IPS-18c (cell line): ENCODE results near the gene RPL27A.
"Not testable (repeated sequence)": the region's sequence is repeated elsewhere in the genome, so short reads cannot be mapped to it uniquely, and the experiment has no call there.

Experiments used
- H3K4me3 ChIP-seq: 2 replicates; pipeline ENCODE4 v1.7.0; 2013; ENCODE audit warnings: low read depth, mild to moderate bottlenecking, low read length, moderate library complexity; ENCODE audit not compliant: insufficient read depth
- H3K9me3 ChIP-seq: one replicate; pipeline ENCODE4 v1.6.1; 2013; ENCODE audit warnings: mild to moderate bottlenecking, low read length, moderate library complexity; ENCODE audit not compliant: control insufficient read depth, insufficient read depth

Gene RPL27A

DNA sequence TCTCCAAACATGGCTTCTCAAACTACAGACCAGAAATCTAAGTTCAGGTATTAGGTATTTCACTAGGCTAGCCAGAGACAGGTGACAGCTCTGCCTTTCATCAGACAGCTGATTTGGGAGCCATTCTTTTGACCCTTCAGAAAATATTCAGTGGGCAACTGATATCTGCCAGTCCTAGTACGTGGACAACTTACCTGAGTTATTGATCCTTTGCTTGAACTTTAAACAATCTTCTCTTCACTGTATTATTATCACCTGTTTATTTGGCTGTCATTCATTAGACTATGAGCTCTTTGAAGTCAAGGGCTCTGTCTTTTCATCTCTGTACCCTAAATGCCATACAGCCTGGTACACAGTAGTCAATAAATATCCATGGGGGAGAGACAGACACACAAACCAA lies 17.4 kb upstream of the RPL27A start:
- no peaks in the 10 kb centered on the region for H3K9me3 ChIP-seq
- no peak overlapping the region for H3K4me3 ChIP-seq

DNA sequence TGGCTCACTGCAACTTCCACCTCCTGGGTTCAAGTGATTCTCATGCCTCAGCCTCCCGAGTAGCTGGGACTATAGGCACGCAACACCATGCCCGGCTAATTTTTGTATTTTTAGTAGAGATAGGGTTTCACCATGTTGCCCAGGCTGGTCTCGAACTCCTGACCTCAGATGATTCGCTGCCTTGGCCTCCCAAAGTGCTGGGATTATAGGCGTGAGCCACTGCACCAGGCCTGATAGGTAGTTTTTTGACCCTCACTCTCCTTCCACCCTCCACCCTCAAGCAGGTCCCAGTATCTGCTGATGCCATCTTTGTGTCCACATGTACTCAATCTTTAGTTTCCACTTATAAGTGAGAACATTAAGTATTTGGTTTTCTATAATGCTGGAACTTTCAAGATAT lies 12.5 kb upstream of the RPL27A start:
- H3K4me3 ChIP-seq: not testable (repeated sequence)

DNA sequence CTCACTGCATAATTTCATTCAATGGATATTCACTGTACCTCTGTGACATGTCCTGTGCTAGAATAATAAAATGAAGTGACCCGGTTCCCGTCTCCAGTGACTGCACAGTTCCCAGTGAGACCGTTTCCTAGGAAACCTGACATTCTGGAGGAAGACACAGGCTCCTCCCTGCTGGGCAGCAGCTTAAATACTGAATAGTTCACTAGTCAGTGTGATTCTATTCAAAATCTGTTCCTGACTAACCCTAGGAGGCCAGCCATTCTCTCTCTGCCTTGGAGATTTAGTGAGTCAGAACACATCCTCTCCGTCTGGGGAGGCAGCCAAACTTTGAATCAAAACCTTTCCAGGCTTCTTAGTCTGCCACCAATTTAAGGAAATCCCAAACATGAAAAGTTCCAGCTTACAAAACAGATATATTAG lies 11.4 kb upstream of the RPL27A start:
- Histone ChIP-seq H3K9me3 (no peaks in the 10 kb centered on the region), H3K4me3 (no peak overlapping the region)

More for the DNA sequence above, 12.5 kb upstream of the RPL27A start:
- H3K9me3 ChIP-seq: not testable (repeated sequence)

DNA sequence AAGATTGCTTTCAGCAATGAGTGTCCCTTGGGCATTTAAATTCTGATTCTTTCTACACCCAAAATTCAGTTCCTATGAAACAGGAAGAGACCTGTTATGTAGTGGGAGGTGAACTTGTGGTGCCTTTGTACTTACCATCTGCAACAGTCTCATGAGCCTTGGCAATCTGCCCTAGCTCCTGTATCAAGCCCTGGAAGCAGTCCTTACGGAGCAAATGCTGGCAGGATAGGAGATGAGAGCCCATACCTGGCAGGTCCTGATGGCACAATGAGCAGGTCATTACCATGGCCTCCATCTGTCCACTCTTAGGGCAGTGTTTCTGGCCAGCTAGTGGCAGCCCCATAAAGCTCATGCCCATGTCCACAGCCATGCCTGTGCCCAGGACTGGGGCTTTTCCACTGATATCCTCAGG lies 10.9 kb upstream of the RPL27A start:
- no peak overlapping the region for H3K4me3 ChIP-seq
- H3K9me3 ChIP-seq: no peaks in the 10 kb centered on the region

DNA sequence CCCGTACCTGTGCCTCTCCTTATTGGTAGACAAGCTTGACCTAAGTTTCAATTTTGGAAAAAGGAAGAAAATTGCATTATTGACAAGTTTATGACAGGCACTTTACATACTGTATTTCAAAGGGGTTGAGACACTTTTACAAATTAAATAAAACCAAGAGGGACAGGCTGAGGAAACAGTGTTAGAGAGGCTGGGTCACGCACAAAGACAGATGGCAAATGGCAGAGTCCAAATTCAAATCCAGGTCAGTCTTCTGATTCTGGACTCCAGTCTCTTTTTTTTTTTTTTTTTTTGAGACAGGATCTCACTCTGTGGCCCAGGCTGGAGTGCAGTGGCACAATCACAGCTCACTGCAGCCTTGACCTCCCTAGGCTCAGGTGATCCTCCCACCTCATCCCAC lies 10.2 kb upstream of the RPL27A start:
- Histone ChIP-seq H3K9me3 (no peaks in the 10 kb centered on the region), H3K4me3 (no peak overlapping the region)

DNA sequence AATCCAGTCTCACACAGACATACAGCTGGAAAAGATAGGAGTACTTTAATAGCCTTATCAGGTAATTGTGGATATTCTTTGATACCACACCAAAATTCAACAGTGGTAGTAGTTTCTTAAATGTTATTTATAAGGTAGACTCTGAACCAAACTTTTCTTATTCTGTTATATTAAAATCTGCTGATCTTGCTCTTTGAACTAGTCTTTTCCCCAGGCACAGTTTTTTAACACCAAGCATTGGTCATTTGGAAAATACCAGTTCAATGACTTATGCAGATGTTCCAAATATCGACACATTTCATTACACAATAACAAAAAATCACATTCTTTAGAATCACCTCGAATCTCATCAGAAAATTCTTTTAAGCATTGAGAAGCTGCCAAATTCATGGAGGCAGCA lies 7.7 kb upstream of the RPL27A start:
- Histone ChIP-seq H3K4me3 (no peak overlapping the region), H3K9me3 (no peaks in the 10 kb centered on the region)

DNA sequence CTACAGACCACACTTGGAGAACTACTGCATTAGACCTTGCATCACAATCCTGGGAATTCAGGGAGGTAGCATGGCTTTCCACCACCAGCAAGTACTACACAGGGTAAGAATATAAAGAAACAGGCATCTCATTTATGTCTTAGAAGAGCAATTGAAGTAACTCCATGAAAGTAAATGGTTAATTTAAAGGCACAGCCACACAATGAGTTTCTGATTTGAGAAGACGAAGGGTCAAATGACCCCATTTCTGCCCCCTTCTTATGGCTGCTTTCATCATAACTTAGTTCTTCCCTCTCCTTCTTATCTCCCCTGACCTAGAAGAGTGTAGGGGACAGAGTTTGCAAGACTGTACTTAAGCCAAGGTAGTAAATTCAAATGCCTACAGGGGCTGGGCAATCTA lies 6.1 kb upstream of the RPL27A start:
- Histone ChIP-seq H3K9me3 (no peaks in the 10 kb centered on the region), H3K4me3 (no peak overlapping the region; the same call in 1 of the 2 replicates)

DNA sequence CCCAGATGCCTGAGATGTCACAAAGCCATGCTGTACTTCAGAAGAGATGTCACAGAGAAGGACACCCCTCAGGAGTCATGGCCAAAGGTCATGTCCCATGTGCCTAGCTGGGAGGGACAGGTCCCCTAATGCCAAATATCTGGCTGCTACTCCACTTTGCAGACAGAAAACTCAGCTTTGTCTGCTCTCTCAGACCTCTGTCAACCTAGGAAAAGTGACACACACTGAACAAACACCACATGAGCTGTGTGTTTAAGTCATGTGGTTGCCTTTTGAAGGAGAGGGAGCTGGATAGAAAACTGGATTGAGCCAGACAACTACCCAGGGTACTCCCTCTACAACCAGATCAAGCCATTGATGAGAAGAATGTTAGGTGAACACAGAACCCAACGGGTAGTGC lies 3.6 kb upstream of the RPL27A start:
- Histone ChIP-seq H3K4me3 (no peak overlapping the region), H3K9me3 (no peaks in the 10 kb centered on the region)

DNA sequence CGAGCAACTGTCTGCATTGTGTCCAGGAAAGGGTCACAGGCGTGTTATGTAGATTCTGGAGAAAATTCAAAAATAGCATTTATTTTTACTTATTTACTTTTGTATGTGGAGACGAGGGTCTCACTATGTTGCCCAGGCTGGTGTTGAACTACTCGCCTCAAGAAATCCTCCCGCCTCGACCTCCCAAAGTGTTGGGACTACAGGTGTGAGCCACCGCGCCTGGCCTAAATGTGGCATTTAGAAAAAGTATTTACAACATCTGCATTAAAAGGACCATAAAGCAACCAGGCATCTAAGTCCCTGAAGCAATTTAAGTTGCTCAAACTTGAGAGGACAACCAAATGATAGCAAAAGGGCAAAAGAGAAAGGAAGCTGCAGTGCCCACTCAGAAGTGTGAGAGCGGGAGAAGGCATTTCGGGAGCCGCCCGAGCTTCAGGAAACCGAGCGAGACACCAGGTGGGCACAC lies 722 bp upstream of the RPL27A start:
- H3K9me3 ChIP-seq: no peaks in the 10 kb centered on the region
- peak overlapping the region; percentile 90 for H3K4me3 ChIP-seq

DNA sequence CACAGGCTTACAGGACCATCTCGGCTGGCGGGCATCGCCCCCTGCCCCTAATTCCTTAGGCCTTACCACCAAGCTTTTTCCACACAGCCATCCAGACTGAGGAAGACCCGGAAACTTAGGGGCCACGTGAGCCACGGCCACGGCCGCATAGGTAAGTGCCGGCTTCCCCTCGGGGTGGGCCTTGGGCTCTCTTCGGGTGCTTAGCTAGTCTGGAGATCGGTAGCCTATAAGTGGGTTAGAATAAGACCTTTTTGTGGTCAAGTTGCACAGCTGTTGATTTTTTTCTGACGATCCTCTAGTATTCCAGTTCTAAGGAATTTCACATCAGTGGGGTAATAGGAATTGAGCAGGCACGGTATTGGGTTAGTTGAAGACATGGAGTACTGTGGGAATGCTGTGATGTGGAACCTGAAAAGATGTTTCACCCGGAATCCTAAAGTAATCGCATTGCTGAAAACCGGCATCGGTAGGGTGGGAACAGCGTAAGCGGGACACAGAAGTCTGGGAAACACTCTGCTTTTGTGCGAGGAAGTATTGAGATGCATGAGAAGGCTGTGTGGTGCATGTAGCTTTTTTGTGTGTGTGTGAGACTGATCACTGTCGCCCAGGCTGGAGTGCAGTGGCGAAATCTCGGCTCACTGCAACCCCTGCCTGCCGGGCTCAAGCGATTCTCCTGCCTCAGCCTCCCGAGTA lies 669 bp downstream of the RPL27A start:
- no peaks in the 10 kb centered on the region for H3K9me3 ChIP-seq
- H3K4me3 ChIP-seq: peak overlapping the region; percentile 90

DNA sequence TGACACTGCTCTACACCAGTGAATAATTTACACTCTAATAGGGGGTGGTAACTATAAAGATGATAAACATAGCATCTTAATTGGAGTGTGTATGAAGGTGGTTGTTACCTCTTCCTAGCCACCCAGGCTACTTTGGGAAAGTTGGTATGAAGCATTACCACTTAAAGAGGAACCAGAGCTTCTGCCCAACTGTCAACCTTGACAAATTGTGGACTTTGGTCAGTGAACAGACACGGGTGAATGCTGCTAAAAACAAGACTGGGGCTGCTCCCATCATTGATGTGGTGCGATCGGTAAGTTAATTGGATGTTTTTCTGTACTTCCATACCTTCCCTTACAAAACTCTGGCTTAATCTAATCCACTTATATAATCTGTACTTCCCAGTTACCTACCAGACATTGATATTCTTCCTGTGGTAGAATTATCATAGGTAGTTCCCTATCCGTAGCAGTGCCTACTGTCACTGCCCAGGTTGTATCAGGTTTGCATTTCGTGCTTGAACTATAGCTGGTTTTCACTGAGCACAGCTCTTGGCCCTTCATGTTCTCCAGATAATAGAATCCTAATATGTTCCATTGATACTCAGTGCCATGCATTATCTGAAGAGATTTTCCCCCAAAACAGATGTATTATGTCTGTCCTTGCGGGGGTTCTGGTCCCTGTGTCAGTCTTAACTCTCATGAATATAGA lies 2.2 kb downstream of the RPL27A start:
- peak overlapping the region; percentile 90; the same call in 1 of the 2 replicates for H3K4me3 ChIP-seq
- no peaks in the 10 kb centered on the region for H3K9me3 ChIP-seq

DNA sequence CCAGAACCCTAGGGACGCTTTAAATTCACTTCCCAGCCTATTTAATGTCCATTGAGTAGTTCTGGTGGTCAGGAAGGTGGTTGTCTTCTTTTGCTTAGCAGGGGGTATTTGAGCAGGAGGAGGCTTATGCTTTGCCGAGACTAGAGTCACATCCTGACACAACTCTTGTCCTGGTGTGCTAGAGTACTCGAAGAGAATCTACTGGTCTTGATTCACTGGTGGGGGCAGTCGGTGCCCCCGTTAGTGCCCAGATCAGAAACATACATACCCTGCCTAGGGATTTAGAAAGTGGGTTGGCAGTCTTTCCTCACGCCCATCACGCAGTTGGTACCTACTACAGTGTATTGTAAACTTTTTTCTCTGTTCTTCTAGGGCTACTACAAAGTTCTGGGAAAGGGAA lies 2.7 kb downstream of the RPL27A start:
- H3K4me3 ChIP-seq: no peak overlapping the region
- H3K9me3 ChIP-seq: no peaks in the 10 kb centered on the region

DNA sequence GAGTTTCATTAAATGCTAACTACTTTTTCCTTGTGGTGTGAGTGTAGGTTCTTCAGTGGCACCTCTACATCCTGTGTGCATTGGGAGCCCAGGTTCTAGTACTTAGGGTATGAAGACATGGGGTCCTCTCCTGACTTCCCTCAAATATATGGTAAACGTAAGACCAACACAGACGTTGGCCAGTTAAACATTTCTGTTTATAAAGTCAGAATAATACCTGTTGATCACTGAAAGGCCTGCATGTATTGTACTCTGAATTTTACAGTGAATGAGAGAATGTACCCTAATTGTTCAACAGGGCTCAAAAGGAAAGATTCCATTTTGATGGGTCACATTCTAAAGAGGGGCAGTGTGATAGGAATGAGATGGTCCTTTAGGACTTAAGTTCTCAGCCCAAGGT lies 3.2 kb downstream of the RPL27A start:
- H3K9me3 ChIP-seq: no peaks in the 10 kb centered on the region
- H3K4me3 ChIP-seq: no peak overlapping the region

DNA sequence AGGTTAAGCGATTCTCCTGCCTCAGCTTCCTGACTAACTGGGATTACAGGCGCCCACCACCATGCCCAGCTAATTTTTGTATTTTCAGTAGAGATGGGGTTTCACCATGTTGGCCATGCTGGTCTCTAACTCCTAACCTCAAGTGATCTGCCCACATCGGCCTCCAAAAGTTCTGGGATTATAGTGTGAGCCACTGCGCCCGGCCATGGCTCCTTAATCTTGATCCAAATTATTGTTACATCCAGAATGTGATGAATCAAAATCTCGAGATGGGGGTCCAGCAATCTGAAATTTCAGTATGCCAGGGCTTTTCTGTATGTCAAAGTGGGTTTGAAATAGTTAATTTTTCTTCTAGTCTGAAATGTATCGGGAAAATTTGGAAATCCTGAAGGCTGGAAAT lies 3.7 kb downstream of the RPL27A start:
- H3K4me3 ChIP-seq: no peak overlapping the region
- H3K9me3 ChIP-seq: no peaks in the 10 kb centered on the region

DNA sequence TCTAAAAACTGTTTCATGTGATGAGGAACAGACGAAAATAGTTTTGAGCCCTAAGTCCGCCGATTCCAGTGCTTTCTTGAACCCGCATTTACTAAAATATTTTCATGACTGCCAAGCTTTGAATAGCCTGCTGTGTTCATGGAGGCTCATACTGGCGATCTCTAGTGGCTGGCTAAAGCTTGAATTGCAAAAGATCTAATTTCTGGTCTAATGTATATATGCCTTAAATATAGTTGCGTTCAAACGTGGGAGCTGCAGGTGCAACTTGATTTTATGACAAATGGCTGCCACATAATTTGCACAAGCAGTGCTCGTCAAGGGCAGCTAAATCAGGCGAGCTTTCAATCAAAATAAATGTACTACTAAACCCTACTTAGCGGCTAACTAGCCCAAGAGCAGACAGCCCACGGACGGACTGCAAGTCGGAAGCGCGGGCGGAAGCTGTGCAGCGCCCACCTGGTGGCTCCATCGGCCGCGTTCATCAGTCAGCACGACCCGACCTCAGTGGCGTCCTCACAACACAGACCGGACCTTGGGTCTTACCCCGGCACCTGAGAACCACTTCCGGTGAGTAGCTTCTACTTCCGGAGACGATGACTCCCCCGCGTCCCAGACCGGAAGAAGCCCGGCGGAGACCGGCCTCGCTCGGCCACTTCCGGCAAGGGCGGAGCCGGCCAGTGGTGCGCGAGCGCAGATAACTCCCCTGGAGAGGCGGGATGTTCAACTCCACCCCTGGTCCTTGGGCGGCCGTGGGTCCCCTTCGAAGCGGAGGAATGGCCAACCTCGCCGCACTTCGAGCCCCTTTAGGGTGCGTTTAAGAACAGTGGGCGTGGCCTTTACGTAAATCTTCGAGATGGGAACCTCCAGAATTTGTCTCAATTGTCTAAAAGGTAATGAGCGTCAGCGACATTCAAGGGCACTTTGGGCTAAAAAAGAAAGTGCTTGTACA lies 6.1 kb downstream of the RPL27A start:
- H3K4me3 ChIP-seq: peak overlapping the region; percentile 43
- no peaks in the 10 kb centered on the region for H3K9me3 ChIP-seq

DNA sequence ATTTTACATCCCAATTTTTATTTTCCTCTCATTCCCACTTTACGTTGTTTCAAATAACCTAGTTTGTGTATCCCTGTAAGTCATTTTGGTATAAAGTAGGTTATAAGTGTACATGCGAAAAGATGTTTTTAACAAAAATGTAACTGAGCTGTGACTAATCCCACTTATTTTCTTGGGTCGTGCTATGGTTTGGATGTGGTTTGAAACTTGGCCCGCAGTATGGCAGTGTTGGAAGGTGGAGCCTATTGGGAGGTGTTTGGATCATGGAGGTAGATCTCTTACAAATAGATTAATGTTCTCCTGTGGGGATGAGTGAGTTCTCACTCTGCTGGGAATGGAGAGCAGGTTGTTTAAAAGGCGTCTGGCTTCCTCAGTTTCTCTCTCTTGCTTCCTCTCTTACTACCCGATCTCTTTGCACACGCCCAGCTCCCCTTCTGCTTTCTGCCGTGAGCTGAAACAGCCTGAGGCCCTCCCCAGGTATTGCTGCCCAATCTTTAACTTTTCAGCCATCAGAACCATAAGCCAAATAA lies 7.2 kb downstream of the RPL27A start:
- no peak overlapping the region for H3K4me3 ChIP-seq
- no peaks in the 10 kb centered on the region for H3K9me3 ChIP-seq
